HG02981 (cell line): Measurements from ENCODE around the gene SYDE2.

ENCODE experiments used
- ATAC-seq: cut with Tn5 transposase; IDR thresholded peaks from one replicate; pipeline ENCODE4 v1.9.1; 2021; ENCODE audit warnings: mild to moderate bottlenecking, moderate library complexity; ENCODE audit not compliant: unreplicated experiment

The SYDE2 gene

DNA sequence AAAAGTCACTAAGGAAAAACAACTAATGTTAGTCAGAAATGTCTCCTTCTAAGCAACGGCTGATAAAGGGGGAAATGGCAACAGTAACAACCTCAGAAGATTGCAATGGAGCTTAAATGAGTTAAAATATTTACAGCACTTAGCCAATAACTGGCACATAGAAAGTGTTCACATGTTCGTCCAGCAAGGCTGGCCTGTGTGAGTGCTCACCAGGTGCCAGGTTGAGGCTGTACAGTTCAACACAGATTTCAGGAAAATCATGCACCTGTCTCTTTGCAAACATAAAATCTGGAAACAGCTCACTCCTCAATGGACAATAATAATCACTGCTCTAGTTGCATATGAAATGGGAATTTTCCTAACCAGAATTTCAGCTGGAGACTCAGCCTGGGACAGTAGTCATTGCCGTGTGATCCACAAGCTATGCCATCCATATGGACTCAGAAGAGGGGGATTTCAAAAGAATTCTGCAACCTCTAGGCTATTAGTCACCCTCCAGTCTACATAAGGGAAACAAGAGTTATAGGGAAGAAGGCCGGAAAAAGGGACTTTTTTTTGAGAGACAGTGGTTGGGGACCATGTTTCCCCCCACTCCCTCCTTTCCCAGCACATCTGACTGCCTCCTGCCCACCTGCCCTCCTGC lies 68.6 kb downstream of the SYDE2 start:
- no peak for ATAC-seq

DNA sequence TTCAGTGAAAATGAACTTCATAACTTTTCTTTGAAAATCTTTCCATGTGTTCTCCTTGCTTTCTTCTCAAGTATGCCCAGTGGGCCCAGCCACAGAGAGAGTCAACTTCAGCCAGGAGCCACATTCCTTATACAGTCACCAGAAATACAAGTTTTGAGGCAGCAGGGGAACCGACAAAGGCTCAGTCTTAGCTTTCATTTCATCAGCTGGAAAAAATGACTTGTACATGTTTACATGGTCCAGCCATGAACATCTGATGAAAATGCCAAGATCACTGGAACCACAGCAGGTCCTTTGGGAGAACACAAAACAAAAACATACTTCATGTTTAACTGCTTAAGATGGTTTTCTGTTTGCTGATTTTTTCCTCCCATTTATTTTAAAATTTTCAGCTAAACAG lies 72.5 kb downstream of the SYDE2 start:
- ATAC-seq: no peak

- ATAC-seq: no peak
Measured at GRCh38 chr1:85125891-85126290, 74.9 kb downstream of the SYDE2 start.

DNA sequence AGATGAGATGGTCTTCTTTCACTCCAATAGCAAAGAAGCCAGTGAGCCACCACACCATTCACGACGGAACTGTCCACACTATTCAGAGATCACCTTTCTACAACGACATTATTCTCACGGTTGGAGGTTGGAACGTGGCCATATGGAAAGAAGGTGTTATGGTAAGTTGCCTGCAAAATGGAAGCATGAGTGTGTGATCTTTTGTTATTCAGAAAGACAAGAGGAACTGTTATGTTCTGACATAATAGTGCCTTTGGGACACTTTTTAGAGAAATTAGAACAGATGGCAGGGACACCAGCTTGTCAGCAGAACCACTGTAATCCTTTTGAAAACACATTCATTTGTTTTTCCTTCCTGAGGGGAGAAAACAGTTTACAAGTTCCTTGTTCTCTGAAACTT lies 76.7 kb downstream of the SYDE2 start:
- no peak for ATAC-seq

- ATAC-seq: no peak
Measured at GRCh38 chr1:85122169-85122568, 78.6 kb downstream of the SYDE2 start.

- ATAC-seq: no peak
Measured at GRCh38 chr1:85121744-85122143, 79.1 kb downstream of the SYDE2 start.

- no peak for ATAC-seq
Measured at GRCh38 chr1:85118751-85119150, 82.1 kb downstream of the SYDE2 start.

DNA sequence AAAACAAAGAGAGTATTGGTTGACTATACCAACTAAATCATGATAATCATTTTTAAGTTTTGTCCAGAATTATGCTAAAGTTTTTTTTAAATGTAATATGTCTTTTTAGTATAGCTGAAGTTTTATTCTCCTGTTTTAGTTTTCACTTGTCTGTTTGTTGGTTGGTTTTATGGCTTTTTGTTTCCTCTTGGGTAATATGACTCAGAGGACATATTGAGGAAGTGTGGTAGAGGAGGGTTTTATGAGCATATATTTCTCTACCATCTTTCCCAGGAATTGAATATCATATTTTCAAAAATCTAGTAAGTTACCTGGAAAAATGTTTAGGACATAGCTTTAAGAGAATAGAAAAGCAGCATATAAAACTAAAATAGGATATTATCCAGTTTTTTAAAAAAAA lies 84.0 kb downstream of the SYDE2 start:
- no peak for ATAC-seq

DNA sequence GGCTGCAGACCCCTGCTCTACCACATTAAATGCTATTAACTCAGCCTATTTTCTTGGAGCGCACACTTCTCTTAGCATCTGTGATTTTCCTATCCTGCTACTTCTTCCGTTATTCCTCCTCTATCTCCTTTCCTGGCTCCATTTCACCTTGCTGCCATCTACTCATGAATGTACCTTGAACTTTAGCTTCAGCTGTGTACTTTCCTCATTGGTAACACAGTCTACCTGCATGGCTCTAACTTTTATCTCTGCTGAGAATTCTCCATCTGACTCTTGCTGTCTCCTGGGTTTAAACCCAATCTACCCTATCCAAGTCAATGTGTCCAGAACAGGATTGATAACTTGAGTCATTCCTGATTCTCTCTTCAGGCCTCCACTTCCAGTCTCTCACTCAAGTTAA lies 84.9 kb downstream of the SYDE2 start:
- no peak for ATAC-seq

DNA sequence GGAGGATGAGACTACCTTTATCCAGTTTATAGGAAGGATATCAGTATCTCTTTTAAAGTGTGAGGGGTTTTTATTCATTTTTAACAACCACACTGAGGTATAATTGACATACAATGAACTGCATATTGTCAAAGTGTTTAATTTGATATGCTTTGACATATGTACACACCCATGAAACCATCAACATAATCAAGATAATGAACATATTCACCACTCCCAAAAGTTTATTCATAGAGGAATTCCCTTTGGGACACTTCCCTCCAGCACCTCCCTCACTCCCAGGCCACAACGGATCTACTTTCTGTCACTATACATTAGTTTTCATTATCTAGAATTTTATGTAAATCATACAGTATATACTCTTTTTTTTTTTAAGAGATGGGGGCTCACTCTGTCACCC lies 89.1 kb downstream of the SYDE2 start:
- ATAC-seq: no peak

DNA sequence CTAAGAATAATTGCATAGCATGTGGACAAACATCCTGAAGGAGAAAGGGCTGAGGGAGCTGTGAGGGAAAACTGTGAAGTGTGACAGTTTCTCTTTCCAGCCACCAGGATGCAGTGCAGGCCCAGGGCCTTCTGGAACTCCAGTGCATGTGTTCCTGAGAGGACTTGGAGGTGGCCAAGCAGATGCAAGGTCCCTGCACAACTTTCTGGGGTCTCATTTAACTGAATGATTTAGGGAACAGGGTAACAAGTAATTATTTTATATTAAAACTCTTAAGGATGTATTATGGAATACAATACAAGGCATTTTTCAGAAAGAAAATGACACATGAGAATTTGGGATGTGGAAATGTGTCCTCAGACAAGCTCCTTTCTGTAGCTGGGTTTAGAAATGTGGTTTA lies 91.3 kb downstream of the SYDE2 start:
- ATAC-seq: peak; percentile 80
